Measurements from ENCODE around the gene RHOBTB3.

The RHOBTB3 gene

GRCh38 chr5:95713960-95714710 is 17.0 kb upstream of the RHOBTB3 start:
- no peak for TF ChIP-seq CTCF (IDR thresholded peaks at IDR 0.05; ENCODE audit: low read depth, low read length)
- in situ Hi-C loops (cut with HindIII; ENCODE audit: low sequenced_read_pairs) = no loop called here
- H3K4me3 ChIP-seq (ENCODE audit: low read depth, low read length) = no peak overlapping the region
- DNase-seq (ENCODE audit: low read depth, low spot score) = no peak

GRCh38 chr5:95715799-95716461 is 15.2 kb upstream of the RHOBTB3 start:
- DNase-seq (ENCODE audit: low read depth, low spot score) = peak; percentile 88
- in situ Hi-C loops (cut with HindIII; ENCODE audit: low sequenced_read_pairs) = no loop called here
- no peak overlapping the region for H3K4me3 ChIP-seq (ENCODE audit: low read depth, low read length)
- TF ChIP-seq CTCF (IDR thresholded peaks at IDR 0.05; ENCODE audit: low read depth, low read length) = no peak

- TF ChIP-seq CTCF (IDR thresholded peaks at IDR 0.05; ENCODE audit: low read depth, low read length) = no peak
- in situ Hi-C loops (cut with HindIII; ENCODE audit: low sequenced_read_pairs) = no loop called here
- no peak overlapping the region for H3K4me3 ChIP-seq (ENCODE audit: low read depth, low read length)
- DNase-seq (ENCODE audit: low read depth, low spot score) = no peak
These were observed 13.7 kb upstream of the RHOBTB3 start for GRCh38 chr5:95717439-95717838.

- in situ Hi-C loops (cut with HindIII; ENCODE audit: low sequenced_read_pairs) = no loop called here
- H3K4me3 ChIP-seq (ENCODE audit: low read depth, low read length) = no peak overlapping the region
- DNase-seq (ENCODE audit: low read depth, low spot score) = no peak
- no peak for TF ChIP-seq CTCF (IDR thresholded peaks at IDR 0.05; ENCODE audit: low read depth, low read length)
These were observed 12.9 kb upstream of the RHOBTB3 start for GRCh38 chr5:95718203-95718602.

- DNase-seq (ENCODE audit: low read depth, low spot score) = no peak
- H3K4me3 ChIP-seq (ENCODE audit: low read depth, low read length) = no peak overlapping the region
- no peak for TF ChIP-seq CTCF (IDR thresholded peaks at IDR 0.05; ENCODE audit: low read depth, low read length)
- in situ Hi-C loops (cut with HindIII; ENCODE audit: low sequenced_read_pairs) = no loop called here
These were observed 12.4 kb upstream of the RHOBTB3 start for GRCh38 chr5:95718738-95719137.

- H3K4me3 ChIP-seq (ENCODE audit: low read depth, low read length) = no peak overlapping the region
- no peak for DNase-seq (ENCODE audit: low read depth, low spot score)
- no peak for TF ChIP-seq CTCF (IDR thresholded peaks at IDR 0.05; ENCODE audit: low read depth, low read length)
- in situ Hi-C loops (cut with HindIII; ENCODE audit: low sequenced_read_pairs) = no loop called here
These were observed 10.9 kb upstream of the RHOBTB3 start for GRCh38 chr5:95720094-95720786.

All from astrocyte of the spinal cord (primary cell).